OCI-LY1 (cell line): Measurements from ENCODE around the gene TCHH.

Source experiments
- H2AFZ ChIP-seq: fragments of 200-600 bp; sonication (generic), shearing (Covaris generic); 2 replicates; pipeline ENCODE4 v1.6.0; 2014; ENCODE audit warnings: antibody characterized with exemption, mild to moderate bottlenecking, low read length
- H3F3A ChIP-seq: fragments of 200-600 bp; sonication (generic), shearing (Covaris generic); 2 replicates; pipeline ENCODE4 v1.6.0; 2014; ENCODE audit warnings: mild to moderate bottlenecking, antibody characterized with exemption, low read length, moderate library complexity; ENCODE audit not compliant: insufficient read depth
- H3K27ac ChIP-seq: fragments of 200-600 bp; sonication (generic); 2 replicates; pipeline ENCODE4 v1.5.1; 2014; ENCODE audit warnings: low read length, mixed run types, mild to moderate bottlenecking, low read depth; ENCODE audit not compliant: poor library complexity, severe bottlenecking
- H3K27me3 ChIP-seq: fragments of 200-600 bp; sonication (generic); 2 replicates; pipeline ENCODE4 v1.6.0; 2014; ENCODE audit warnings: antibody characterized with exemption, mild to moderate bottlenecking, low read length, moderate library complexity; ENCODE audit not compliant: insufficient read depth
- H3K36me3 ChIP-seq: fragments of 200-600 bp; sonication (generic); 2 replicates; pipeline ENCODE4 v1.6.1; 2014; ENCODE audit warnings: mild to moderate bottlenecking, antibody characterized with exemption, low read length, moderate library complexity, mixed read lengths; ENCODE audit not compliant: insufficient read depth
- H3K4me1 ChIP-seq: fragments of 200-600 bp; sonication (generic); 2 replicates; pipeline ENCODE4 v1.5.1; 2014; ENCODE audit warnings: mild to moderate bottlenecking, low read length, moderate library complexity; ENCODE audit not compliant: insufficient read depth, severe bottlenecking
- H3K4me2 ChIP-seq: fragments of 200-600 bp; sonication (generic), shearing (Covaris generic); 2 replicates; pipeline ENCODE4 v1.6.1; 2014; ENCODE audit warnings: low read length
- H3K4me3 ChIP-seq: fragments of 200-600 bp; sonication (generic); 2 replicates; pipeline ENCODE4 v1.5.1; 2014; ENCODE audit warnings: low read length, low read depth, mild to moderate bottlenecking, mixed read lengths; ENCODE audit not compliant: poor library complexity, severe bottlenecking
- H3K79me2 ChIP-seq: fragments of 200-600 bp; shearing (Covaris generic); 2 replicates; pipeline ENCODE4 v1.6.1; 2016; ENCODE audit warnings: mixed run types, low read length, mixed read lengths; ENCODE audit not compliant: insufficient read depth
- H3K9ac ChIP-seq: fragments of 200-600 bp; sonication (generic), shearing (Covaris generic); 2 replicates; pipeline ENCODE4 v1.6.1; 2014; ENCODE audit warnings: mild to moderate bottlenecking, low read length, mixed read lengths
- H3K9me2 ChIP-seq: fragments of 200-600 bp; sonication (generic), shearing (Covaris generic); 2 replicates; pipeline ENCODE4 v1.6.1; 2014; ENCODE audit warnings: low read depth, mild to moderate bottlenecking, low read length, mixed read lengths
- H3K9me3 ChIP-seq: fragments of 200-600 bp; shearing (Covaris generic); 2 replicates; pipeline ENCODE4 v1.6.1; 2014; ENCODE audit warnings: low read length, mixed read lengths
- H4K20me1 ChIP-seq: fragments of 200-600 bp; sonication (generic), shearing (Covaris generic); 2 replicates; pipeline ENCODE4 v1.6.0; 2016; ENCODE audit warnings: mild to moderate bottlenecking, low read length; ENCODE audit not compliant: insufficient read depth
- EZH2 ChIP-seq: fragments of 200-600 bp; sonication (generic), shearing (Covaris generic); IDR thresholded peaks from 2 replicates; pipeline ENCODE4 v1.8.0; 2017; ENCODE audit warnings: borderline replicate concordance, mixed run types, mild to moderate bottlenecking, antibody characterized with exemption, low read length, moderate library complexity, mixed read lengths
- TF ChIP-seq, protein P1 (sequence below): fragments of 200-600 bp; sonication (generic), shearing (Covaris generic); IDR thresholded peaks from 2 replicates; pipeline ENCODE4 v1.5.1; 2017; ENCODE audit warnings: mild to moderate bottlenecking, antibody characterized with exemption, low read length, moderate library complexity, mixed read lengths

The TCHH gene

DNA sequence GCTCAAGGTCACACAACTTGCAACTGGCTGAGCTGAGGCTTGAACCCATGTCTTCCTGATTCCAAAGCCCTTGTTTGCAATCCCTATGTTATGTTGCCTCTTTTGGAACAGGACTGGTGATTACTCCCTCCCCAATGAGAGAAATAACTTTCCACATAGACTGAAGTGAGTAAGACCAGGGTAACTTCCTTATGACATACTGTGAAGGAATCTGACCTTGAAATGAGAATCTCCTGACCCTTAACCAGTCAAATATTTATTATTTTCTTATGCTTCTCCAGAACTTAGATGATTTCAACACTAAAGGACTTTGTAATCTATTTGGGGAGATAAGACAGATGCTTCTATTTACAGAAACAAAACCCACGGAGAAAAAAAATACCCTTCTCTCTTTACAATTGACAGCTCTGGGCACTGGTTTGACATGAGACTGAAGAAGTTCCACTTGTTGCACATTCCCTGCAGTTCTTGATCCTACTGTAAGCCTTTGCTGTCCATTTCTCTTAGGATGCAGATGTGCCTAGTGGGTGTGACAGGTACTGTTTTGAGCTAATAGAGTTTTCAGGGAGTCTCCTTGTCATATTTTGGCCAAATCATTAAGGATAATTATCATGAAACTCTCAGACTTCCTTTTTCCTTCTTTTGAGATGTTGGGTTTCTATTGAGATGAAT is 47.7 kb upstream of the TCHH start:
- Histone ChIP-seq H3K4me2 (no peak overlapping the region), H3K36me3 (no peaks in the 10 kb centered on the region), H3K9me3 (no peaks in the 10 kb centered on the region), H3F3A (no peaks in the 10 kb centered on the region), H4K20me1 (no peaks in the 10 kb centered on the region), H3K9me2 (no peaks in the 10 kb centered on the region), H3K79me2 (no peaks in the 10 kb centered on the region), H3K4me1 (peaks cover 6% of the 10 kb centered on the region), H3K4me3 (no peak overlapping the region), H2AFZ (no peak overlapping the region), H3K9ac (no peak overlapping the region), H3K27me3 (no peaks in the 10 kb centered on the region), H3K27ac (no peak overlapping the region)
- TF ChIP-seq EZH2, result no peak
- TF ChIP-seq, protein P1, sequence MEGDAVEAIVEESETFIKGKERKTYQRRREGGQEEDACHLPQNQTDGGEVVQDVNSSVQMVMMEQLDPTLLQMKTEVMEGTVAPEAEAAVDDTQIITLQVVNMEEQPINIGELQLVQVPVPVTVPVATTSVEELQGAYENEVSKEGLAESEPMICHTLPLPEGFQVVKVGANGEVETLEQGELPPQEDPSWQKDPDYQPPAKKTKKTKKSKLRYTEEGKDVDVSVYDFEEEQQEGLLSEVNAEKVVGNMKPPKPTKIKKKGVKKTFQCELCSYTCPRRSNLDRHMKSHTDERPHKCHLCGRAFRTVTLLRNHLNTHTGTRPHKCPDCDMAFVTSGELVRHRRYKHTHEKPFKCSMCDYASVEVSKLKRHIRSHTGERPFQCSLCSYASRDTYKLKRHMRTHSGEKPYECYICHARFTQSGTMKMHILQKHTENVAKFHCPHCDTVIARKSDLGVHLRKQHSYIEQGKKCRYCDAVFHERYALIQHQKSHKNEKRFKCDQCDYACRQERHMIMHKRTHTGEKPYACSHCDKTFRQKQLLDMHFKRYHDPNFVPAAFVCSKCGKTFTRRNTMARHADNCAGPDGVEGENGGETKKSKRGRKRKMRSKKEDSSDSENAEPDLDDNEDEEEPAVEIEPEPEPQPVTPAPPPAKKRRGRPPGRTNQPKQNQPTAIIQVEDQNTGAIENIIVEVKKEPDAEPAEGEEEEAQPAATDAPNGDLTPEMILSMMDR, result no peak

DNA sequence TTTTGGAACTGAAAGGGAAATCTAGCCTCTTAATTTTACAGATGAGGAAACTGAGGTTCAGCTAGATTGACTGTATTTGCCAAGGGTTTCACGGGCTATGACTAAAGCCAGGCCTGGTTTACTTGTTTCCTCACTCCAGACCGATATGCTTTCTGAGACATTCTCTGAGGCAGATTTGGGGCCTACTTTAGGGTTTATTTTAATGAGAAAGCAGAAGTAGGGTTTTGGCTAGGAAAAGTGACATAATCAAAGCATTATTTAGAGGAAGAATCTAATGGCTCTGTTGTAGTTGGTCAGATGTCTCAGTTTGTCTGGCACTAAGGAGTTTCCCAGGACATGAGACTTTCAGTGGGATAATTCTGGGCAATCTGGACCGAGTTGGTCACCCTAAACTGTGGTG is 45.3 kb upstream of the TCHH start:
- no peak overlapping the region for H3K4me3 ChIP-seq
- H3F3A ChIP-seq, result no peaks in the 10 kb centered on the region
- no peaks in the 10 kb centered on the region for H3K79me2 ChIP-seq
- H3K4me2 ChIP-seq, result no peak overlapping the region
- H3K9me3 ChIP-seq, result no peaks in the 10 kb centered on the region
- no peaks in the 10 kb centered on the region for H3K27me3 ChIP-seq
- H3K9ac ChIP-seq, result no peak overlapping the region
- TF ChIP-seq, protein P1, result no peak
- TF ChIP-seq EZH2, result no peak
- H4K20me1 ChIP-seq, result no peaks in the 10 kb centered on the region
- no peaks in the 10 kb centered on the region for H3K9me2 ChIP-seq
- no peak overlapping the region for H3K27ac ChIP-seq
- H3K36me3 ChIP-seq, result no peaks in the 10 kb centered on the region
- no peak overlapping the region for H2AFZ ChIP-seq
- peaks cover 4% of the 10 kb centered on the region for H3K4me1 ChIP-seq

DNA sequence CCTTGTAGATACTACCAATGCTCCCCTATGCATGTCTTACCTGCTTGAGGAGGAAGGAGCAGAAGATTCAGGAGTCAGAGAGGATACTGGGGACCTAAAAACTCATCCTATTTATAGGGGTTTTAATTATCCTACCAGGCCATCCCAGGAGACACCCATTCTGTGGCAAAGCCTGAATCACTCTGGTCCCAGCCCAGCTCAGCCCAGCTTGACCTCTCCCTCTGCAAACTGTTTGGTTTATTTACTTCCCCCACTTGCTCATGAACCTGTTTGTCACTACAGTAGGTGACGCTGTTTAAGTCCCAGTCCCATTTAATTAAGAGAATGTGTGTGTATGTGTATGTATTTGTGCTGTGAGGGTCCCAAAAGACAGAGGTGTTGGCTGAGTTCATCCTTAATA is 43.9 kb upstream of the TCHH start, which contains the start of gene RPTN:
RPTN (minus strand) TSS at position 85 of the 400 bp plus-strand sequence. CDS start 1,339 bp downstream, outside the sequence.
- Histone ChIP-seq H4K20me1 (no peaks in the 10 kb centered on the region), H3K27me3 (no peaks in the 10 kb centered on the region), H3K9ac (no peak within 1 kb of the TSS), H3K4me1 (no peaks in the 10 kb centered on the region), H3K9me2 (no peaks in the 10 kb centered on the region), H2AFZ (no peak within 1 kb of the TSS), H3K4me2 (no peak within 1 kb of the TSS), H3K9me3 (no peaks in the 10 kb centered on the region), H3K4me3 (no peak within 1 kb of the TSS), H3K36me3 (no peaks in the 10 kb centered on the region), H3F3A (no peaks in the 10 kb centered on the region), H3K27ac (no peak within 1 kb of the TSS), H3K79me2 (no peaks in the 10 kb centered on the region)
- TF ChIP-seq, protein P1, result no peak
- TF ChIP-seq EZH2, result no peak
